SJCRH30 (cell line): ENCODE measurements around the gene ARHGAP31. TPM values are rescaled to one million over a fixed set of nuclear protein-coding genes. Genes with fewer than 3 reads are reported as not detected.
"Not testable (repeated sequence)": the region's sequence is repeated elsewhere in the genome, so short reads cannot be mapped to it uniquely, and the experiment has no call there.

ENCODE experiments used
- DNase-seq, 2 experiments: peaks; one replicate each; pipeline ENCODE4 v3.0.0-alpha.2; 2015 to 2020
- H3K27ac ChIP-seq: fragments of 250-450 bp; sonication (Bioruptor Pico); 2 replicates; pipeline ENCODE4 v1.5.1; 2020; ENCODE audit warnings: mild to moderate bottlenecking, moderate library complexity
- H3K27me3 ChIP-seq: fragments of 250-450 bp; sonication (Bioruptor Pico); 2 replicates; pipeline ENCODE4 v1.5.1; 2020; ENCODE audit warnings: mild to moderate bottlenecking, moderate library complexity
- H3K36me3 ChIP-seq: fragments of 250-450 bp; sonication (Bioruptor Pico); 2 replicates; pipeline ENCODE4 v1.5.1; 2020; ENCODE audit warnings: mild to moderate bottlenecking, moderate library complexity
- H3K4me1 ChIP-seq: fragments of 250-450 bp; sonication (Bioruptor Pico); 2 replicates; pipeline ENCODE4 v1.5.1; 2020; ENCODE audit warnings: mild to moderate bottlenecking, moderate library complexity
- H3K4me3 ChIP-seq: fragments of 250-450 bp; sonication (Bioruptor Pico); 2 replicates; pipeline ENCODE4 v1.5.1; 2020; ENCODE audit warnings: mild to moderate bottlenecking, moderate library complexity
- H3K9me3 ChIP-seq: fragments of 250-450 bp; sonication (Bioruptor Pico); replicated peaks from 2 replicates; pipeline ENCODE4 v1.5.1; 2020; ENCODE audit warnings: mild to moderate bottlenecking, moderate library complexity
- total RNA-seq: library from RNA; depleted of rRNA; stranded (reverse); fragments of >200 nt; shearing (Covaris generic); gene quantifications from 2 replicates; pipeline ENCODE4 v1.2.3, GENCODE V29; 2014

ARHGAP31 gene
- total RNA-seq, 1 experiment from 2014 or later = 7.9 TPM

- H3K27me3 ChIP-seq = no peaks in the 10 kb centered on the region
- no peaks in the 10 kb centered on the region for H3K4me1 ChIP-seq
- H3K36me3 ChIP-seq = 0 out of 2 replicates have a peak, but pooled peaks cover 6% of the 10 kb centered on the region
Observed at GRCh38 chr3:119360736-119361462, 66.7 kb downstream of the ARHGAP31 start.

GRCh38 chr3:119362010-119362409 lies 67.8 kb downstream of the ARHGAP31 start:
- H3K4me1 ChIP-seq = no peaks in the 10 kb centered on the region
- no peak for DNase-seq
- H3K4me3 ChIP-seq = no peak overlapping the region
- no peaks in the 10 kb centered on the region for H3K27me3 ChIP-seq
- no peak overlapping the region for H3K27ac ChIP-seq
- 0 out of 2 replicates have a peak, but pooled peaks cover 6% of the 10 kb centered on the region for H3K36me3 ChIP-seq
- H3K9me3 ChIP-seq = no peaks in the 10 kb centered on the region

More at GRCh38 chr3:119360736-119361462, 66.7 kb downstream of the ARHGAP31 start:
- H3K9me3 ChIP-seq = no peaks in the 10 kb centered on the region
- DNase-seq = no peak
- H3K4me3 ChIP-seq = no peak overlapping the region
- no peak overlapping the region for H3K27ac ChIP-seq

GRCh38 chr3:119362940-119363725 lies 69.0 kb downstream of the ARHGAP31 start:
- no peak overlapping the region for H3K4me3 ChIP-seq
- H3K27me3 ChIP-seq = no peaks in the 10 kb centered on the region
- no peak for DNase-seq
- no peaks in the 10 kb centered on the region for H3K4me1 ChIP-seq
- H3K36me3 ChIP-seq = 0 out of 2 replicates have a peak, but pooled peaks cover 6% of the 10 kb centered on the region
- no peak overlapping the region for H3K27ac ChIP-seq
- no peaks in the 10 kb centered on the region for H3K9me3 ChIP-seq

- no peak overlapping the region for H3K27ac ChIP-seq
- no peaks in the 10 kb centered on the region for H3K9me3 ChIP-seq
- H3K27me3 ChIP-seq = no peaks in the 10 kb centered on the region
Observed at GRCh38 chr3:119364401-119364800, 70.2 kb downstream of the ARHGAP31 start.

GRCh38 chr3:119365418-119365817 lies 71.2 kb downstream of the ARHGAP31 start:
- Histone ChIP-seq H3K27me3 (no peaks in the 10 kb centered on the region), H3K36me3 (0 out of 2 replicates have a peak, but pooled peaks cover 6% of the 10 kb centered on the region), H3K27ac (no peak overlapping the region), H3K9me3 (no peaks in the 10 kb centered on the region), H3K4me1 (no peaks in the 10 kb centered on the region), H3K4me3 (no peak overlapping the region)
- no peak for DNase-seq

More at GRCh38 chr3:119364401-119364800, 70.2 kb downstream of the ARHGAP31 start:
- no peak overlapping the region for H3K4me3 ChIP-seq
- no peaks in the 10 kb centered on the region for H3K4me1 ChIP-seq
- 0 out of 2 replicates have a peak, but pooled peaks cover 6% of the 10 kb centered on the region for H3K36me3 ChIP-seq
- DNase-seq = no peak

- 0 out of 2 replicates have a peak, but pooled peaks cover 3% of the 10 kb centered on the region for H3K9me3 ChIP-seq
- H3K27me3 ChIP-seq = no peaks in the 10 kb centered on the region
- no peak for DNase-seq
- no peak overlapping the region for H3K4me3 ChIP-seq
- peaks cover 11% of the 10 kb centered on the region; the same call in 1 of the 2 replicates for H3K36me3 ChIP-seq
- no peaks in the 10 kb centered on the region for H3K4me1 ChIP-seq
- no peak overlapping the region for H3K27ac ChIP-seq
Observed at GRCh38 chr3:119367000-119367399, 72.8 kb downstream of the ARHGAP31 start.

GRCh38 chr3:119368298-119368697 lies 74.1 kb downstream of the ARHGAP31 start:
- peak in 1 of 2 experiments; percentile 23 for DNase-seq
- Histone ChIP-seq H3K36me3 (peaks cover 12% of the 10 kb centered on the region; the same call in 1 of the 2 replicates), H3K4me3 (no peak overlapping the region), H3K27me3 (no peaks in the 10 kb centered on the region), H3K9me3 (0 out of 2 replicates have a peak, but pooled peaks cover 3% of the 10 kb centered on the region), H3K27ac (no peak overlapping the region), H3K4me1 (no peaks in the 10 kb centered on the region)

- not testable (repeated sequence) for DNase-seq
Observed at GRCh38 chr3:119371786-119372185, 77.6 kb downstream of the ARHGAP31 start.

GRCh38 chr3:119375106-119375505 lies 80.9 kb downstream of the ARHGAP31 start:
- Histone ChIP-seq H3K36me3 (peaks cover 7% of the 10 kb centered on the region; the same call in 1 of the 2 replicates), H3K27me3 (no peaks in the 10 kb centered on the region), H3K4me1 (no peaks in the 10 kb centered on the region), H3K9me3 (peaks cover 3% of the 10 kb centered on the region; the same call in 1 of the 2 replicates), H3K4me3 (no peak overlapping the region), H3K27ac (no peak overlapping the region)
- DNase-seq = no peak

More at GRCh38 chr3:119371786-119372185, 77.6 kb downstream of the ARHGAP31 start:
- H3K27me3 ChIP-seq, H3K9me3 ChIP-seq, H3K4me1 ChIP-seq, H3K27ac ChIP-seq, H3K4me3 ChIP-seq, H3K36me3 ChIP-seq: not testable (repeated sequence)

GRCh38 chr3:119375510-119375909 lies 81.3 kb downstream of the ARHGAP31 start:
- Histone ChIP-seq H3K4me3 (no peak overlapping the region), H3K36me3 (peaks cover 7% of the 10 kb centered on the region; the same call in 1 of the 2 replicates), H3K4me1 (no peaks in the 10 kb centered on the region), H3K9me3 (peaks cover 3% of the 10 kb centered on the region; the same call in 1 of the 2 replicates), H3K27ac (no peak overlapping the region), H3K27me3 (no peaks in the 10 kb centered on the region)
- no peak for DNase-seq

GRCh38 chr3:119376758-119377157 lies 82.6 kb downstream of the ARHGAP31 start:
- H3K4me1 ChIP-seq = no peaks in the 10 kb centered on the region
- no peak overlapping the region for H3K27ac ChIP-seq
- no peak overlapping the region for H3K4me3 ChIP-seq
- DNase-seq = no peak
- no peaks in the 10 kb centered on the region for H3K27me3 ChIP-seq
- H3K9me3 ChIP-seq = peaks cover 2% of the 10 kb centered on the region; the same call in 1 of the 2 replicates
- peaks cover 5% of the 10 kb centered on the region; the same call in 1 of the 2 replicates for H3K36me3 ChIP-seq

- H3K36me3 ChIP-seq = 0 out of 2 replicates have a peak, but pooled peaks cover 2% of the 10 kb centered on the region
- no peak for DNase-seq
- H3K9me3 ChIP-seq = no peaks in the 10 kb centered on the region; the same call in 1 of the 2 replicates
- no peaks in the 10 kb centered on the region for H3K27me3 ChIP-seq
- no peak overlapping the region for H3K4me3 ChIP-seq
- H3K4me1 ChIP-seq = no peaks in the 10 kb centered on the region
- no peak overlapping the region for H3K27ac ChIP-seq
Observed at GRCh38 chr3:119378259-119378803, 84.1 kb downstream of the ARHGAP31 start.

GRCh38 chr3:119380697-119381096 lies 86.5 kb downstream of the ARHGAP31 start:
- peak; percentile 38 to 55 for DNase-seq

GRCh38 chr3:119382134-119382533 lies 88.0 kb downstream of the ARHGAP31 start:
- Histone ChIP-seq H3K4me3 (no peak overlapping the region), H3K36me3 (peaks cover 3% of the 10 kb centered on the region; the same call in 1 of the 2 replicates), H3K4me1 (no peaks in the 10 kb centered on the region), H3K9me3 (no peaks in the 10 kb centered on the region), H3K27ac (no peak overlapping the region), H3K27me3 (no peaks in the 10 kb centered on the region)
- DNase-seq = no peak

More at GRCh38 chr3:119380697-119381096, 86.5 kb downstream of the ARHGAP31 start:
- Histone ChIP-seq H3K4me1 (no peaks in the 10 kb centered on the region), H3K27me3 (no peaks in the 10 kb centered on the region), H3K4me3 (no peak overlapping the region), H3K36me3 (peaks cover 3% of the 10 kb centered on the region; the same call in 1 of the 2 replicates), H3K9me3 (no peaks in the 10 kb centered on the region), H3K27ac (no peak overlapping the region)
